Measurements from ENCODE around the gene PGPEP1. TPM values are rescaled to one million over a fixed set of nuclear protein-coding genes. Genes with fewer than 3 reads are reported as not detected.
A peak's percentile ranks its signal among the peaks of the same experiment; 100 is the strongest.
"Not testable (repeated sequence)": the region's sequence is repeated elsewhere in the genome, so short reads cannot be mapped to it uniquely, and the experiment has no call there.

The PGPEP1 gene
- total RNA-seq, 1 donor: 29.8 TPM

DNA sequence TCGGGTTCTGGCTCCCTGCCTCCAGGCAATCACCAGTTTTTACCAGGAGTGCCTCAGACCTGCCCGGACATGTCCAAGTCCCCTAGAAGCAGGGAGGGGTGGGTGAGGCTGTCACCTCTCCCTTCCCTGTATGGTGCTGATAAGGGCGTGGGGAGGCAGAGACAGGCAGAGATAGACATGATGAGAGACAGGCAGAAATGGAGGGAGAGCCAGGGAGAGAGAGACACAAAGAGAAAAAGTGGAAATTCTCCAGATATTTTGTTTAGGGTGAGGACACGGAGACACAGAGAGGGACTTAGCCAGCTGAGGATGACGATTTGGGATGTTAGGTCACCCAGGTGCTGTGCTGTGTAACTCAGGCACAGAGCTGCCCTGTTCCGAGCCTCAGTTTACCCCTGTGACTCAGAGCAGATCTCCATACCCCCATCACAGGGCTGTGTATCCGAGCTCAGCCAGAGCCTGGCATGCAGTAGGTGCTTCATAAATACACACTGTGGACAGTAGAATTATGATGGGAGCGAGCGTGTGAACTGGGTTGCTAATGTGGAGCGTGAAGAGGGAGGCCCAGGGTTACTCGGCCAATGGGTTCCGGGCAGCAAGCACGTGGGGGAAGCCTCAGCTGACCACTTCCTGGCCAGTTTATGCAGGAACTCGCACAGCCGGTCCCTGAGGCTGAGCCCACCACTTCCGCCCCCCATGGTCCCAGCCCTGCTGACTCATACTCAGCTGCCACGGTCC, 33.7 kb downstream of the PGPEP1 start:
- TF ChIP-seq, protein P1, sequence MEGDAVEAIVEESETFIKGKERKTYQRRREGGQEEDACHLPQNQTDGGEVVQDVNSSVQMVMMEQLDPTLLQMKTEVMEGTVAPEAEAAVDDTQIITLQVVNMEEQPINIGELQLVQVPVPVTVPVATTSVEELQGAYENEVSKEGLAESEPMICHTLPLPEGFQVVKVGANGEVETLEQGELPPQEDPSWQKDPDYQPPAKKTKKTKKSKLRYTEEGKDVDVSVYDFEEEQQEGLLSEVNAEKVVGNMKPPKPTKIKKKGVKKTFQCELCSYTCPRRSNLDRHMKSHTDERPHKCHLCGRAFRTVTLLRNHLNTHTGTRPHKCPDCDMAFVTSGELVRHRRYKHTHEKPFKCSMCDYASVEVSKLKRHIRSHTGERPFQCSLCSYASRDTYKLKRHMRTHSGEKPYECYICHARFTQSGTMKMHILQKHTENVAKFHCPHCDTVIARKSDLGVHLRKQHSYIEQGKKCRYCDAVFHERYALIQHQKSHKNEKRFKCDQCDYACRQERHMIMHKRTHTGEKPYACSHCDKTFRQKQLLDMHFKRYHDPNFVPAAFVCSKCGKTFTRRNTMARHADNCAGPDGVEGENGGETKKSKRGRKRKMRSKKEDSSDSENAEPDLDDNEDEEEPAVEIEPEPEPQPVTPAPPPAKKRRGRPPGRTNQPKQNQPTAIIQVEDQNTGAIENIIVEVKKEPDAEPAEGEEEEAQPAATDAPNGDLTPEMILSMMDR (IDR thresholded peaks at IDR 0.05; ENCODE audit: insufficient read depth, low read depth, low read length): no peak
- peak; percentile 99 for DNase-seq (ENCODE audit: low read depth)
- no peak overlapping the region for H3K4me3 ChIP-seq (ENCODE audit: low read depth, low read length)

DNA sequence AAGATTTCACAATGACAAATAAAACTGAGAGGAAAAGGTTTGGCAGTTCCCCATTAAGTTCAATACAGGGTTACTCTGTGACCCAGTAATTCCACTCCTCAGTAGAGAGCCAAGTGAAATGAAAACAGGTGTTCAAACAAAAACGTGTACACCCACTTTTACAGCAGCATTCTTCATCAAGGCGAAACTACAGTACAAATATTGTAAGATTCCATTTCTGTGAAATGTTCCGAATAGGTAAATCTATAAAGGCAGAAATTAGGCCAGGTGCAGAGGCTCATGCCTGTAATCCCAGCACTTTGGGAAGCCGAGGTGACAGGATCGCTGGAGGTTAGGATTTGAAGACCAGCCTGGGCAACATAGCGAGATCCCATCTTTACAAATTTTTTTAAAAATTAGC, 36.6 kb downstream of the PGPEP1 start:
- TF ChIP-seq, protein P1 (IDR thresholded peaks at IDR 0.05; ENCODE audit: insufficient read depth, low read depth, low read length): no peak
- no peak for DNase-seq (ENCODE audit: low read depth)
- H3K4me3 ChIP-seq (ENCODE audit: low read depth, low read length): no peak overlapping the region

DNA sequence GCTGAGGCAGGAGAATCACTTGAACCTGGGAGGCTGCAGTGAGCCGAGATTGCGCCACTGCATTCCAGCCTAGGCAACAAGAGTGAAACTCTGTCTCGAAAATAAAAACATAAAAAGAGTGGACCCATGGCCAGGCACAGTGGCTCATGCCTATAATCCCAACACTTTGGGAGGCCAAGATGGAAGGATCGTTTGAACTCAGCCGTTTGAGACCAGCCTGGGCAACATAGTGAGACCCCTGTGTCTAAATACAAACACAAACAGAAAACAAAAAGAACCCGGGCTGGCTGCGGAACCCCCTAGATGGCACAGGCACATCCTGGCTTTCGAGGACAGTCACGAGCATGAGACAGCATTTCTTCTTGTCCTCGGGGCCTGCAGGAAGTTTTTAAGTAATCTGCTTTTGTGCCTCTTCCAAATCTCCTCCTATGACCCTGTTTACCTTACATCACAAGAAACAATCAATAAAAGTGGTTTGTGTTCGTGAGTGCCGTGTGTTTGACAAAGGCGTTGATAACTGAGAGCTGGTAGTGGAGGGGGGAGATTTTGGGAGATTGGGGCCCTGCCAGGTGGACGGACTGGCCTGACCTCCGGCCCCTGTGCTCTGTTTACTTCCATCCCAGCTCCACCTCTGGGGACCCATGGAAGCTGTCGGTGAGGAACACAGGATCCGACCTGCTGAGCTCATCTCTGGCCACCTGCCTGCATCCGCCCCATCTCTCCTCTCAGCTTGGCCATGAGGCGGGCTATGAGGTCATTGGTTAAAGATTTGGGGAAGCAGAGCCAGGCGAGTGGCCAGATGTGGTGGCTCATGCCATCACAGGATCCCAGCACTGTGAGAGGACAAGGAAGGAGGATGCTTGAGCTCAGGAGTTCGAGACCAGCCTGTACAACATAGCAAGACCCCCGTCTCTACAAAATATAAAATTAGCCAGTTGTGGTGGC, 39.7 kb downstream of the PGPEP1 start:
- TF ChIP-seq, protein P1 (IDR thresholded peaks at IDR 0.05; ENCODE audit: insufficient read depth, low read depth, low read length): no peak
- no peak overlapping the region for H3K4me3 ChIP-seq (ENCODE audit: low read depth, low read length)
- peak; percentile 83 for DNase-seq (ENCODE audit: low read depth)

DNA sequence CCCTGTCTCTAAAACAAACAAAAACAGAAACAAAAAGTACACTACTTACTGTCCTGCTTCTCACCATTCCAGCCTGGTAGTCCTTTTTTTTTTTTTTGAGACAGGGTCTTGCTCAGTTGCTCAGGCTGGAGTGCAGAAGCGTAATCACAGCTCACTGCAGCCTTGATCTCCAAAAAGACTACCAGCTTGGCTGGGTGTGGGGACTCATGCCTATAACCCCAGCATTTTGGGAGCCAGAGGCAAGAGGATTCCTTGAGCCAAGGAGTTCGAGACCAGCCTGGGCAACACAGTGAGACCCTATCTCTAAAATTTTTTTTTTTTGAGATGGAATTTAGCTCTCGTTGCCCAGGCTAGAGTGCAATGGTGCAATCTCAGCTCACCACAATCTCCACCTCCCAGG, 40.4 kb downstream of the PGPEP1 start:
- TF ChIP-seq, protein P1 (IDR thresholded peaks at IDR 0.05; ENCODE audit: insufficient read depth, low read depth, low read length): no peak
- DNase-seq (ENCODE audit: low read depth): no peak
- H3K4me3 ChIP-seq (ENCODE audit: low read depth, low read length): no peak overlapping the region

DNA sequence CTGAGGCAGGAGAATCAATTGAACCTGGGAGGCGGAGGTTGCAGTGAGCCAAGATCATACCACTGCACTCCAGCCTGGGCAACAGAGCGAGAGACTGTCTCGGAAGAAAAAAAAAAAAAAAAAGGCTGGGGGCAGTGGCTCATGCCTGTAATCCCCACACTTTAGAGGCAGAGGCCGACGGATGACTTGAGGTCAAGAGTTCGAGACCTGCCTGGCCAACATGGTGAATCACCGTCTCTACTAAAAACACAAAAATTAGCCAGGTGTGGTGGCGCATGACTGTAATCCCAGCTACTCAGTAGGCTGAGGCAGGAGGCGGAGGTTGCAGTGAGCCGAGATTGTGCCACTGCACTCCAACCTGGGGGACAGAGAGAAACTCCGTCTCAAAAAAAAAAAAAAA, 43.2 kb downstream of the PGPEP1 start:
- H3K4me3 ChIP-seq (ENCODE audit: low read depth, low read length); DNase-seq (ENCODE audit: low read depth): not testable (repeated sequence)

DNA sequence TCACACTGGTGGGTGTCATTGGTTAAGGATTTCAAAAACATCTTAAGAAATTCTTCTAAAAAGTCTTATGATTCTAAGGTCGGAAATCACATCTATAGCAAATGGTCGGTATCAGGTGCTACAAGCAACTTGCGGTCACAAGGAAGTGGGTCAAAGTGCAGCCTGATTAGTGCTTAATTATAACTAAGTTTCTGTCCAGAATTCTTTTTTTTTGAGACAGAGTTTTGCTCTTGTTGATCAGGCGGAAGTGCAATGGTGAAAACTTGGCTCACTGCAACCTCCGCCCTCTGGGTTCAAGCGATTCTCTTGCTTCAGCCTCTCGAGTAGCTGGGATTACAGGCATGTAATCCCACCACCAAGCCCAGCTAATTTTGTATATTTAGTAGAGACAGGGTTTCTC, 44.4 kb downstream of the PGPEP1 start:
- H3K4me3 ChIP-seq (ENCODE audit: low read depth, low read length): no peak overlapping the region
- no peak for DNase-seq (ENCODE audit: low read depth)
- TF ChIP-seq, protein P1 (IDR thresholded peaks at IDR 0.05; ENCODE audit: insufficient read depth, low read depth, low read length): no peak

DNA sequence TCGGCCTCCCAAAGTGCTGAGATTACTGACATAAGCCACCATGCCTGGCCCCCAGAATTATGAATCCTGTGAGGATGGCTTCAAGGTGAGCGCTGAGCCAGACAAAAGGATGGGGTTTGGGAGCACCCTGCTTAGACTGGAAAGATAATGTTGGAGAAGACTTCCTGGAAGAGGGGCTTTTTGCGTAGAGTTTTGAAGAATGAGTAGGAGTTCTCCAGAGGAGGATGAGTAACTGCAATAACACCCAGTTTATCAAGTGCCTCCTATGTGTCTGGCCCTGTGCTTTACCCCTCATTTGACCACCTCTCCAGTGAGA, 44.9 kb downstream of the PGPEP1 start:
- no peak for DNase-seq (ENCODE audit: low read depth)
- TF ChIP-seq, protein P1 (IDR thresholded peaks at IDR 0.05; ENCODE audit: insufficient read depth, low read depth, low read length): no peak
- H3K4me3 ChIP-seq (ENCODE audit: low read depth, low read length): no peak overlapping the region

Data from fibroblast of villous mesenchyme (primary cell).